ENCODE measurements around the gene BASP1.

Gene BASP1

GRCh38 chr5:17215361-17215760 lies 2.1 kb upstream of the BASP1 start:
- no peak for DNase-seq (ENCODE audit: low read depth, low spot score)
- Histone ChIP-seq H3K9me3 (ENCODE audit: low read depth, low read length) (no peaks in the 10 kb centered on the region), H3K9ac (ENCODE audit: insufficient read length) (peak overlapping the region; percentile 75), H3K4me3 (peak overlapping the region; percentile 97), H3K27ac (peak overlapping the region; percentile 85), H3K36me3 (ENCODE audit: insufficient read depth, low read length) (peaks cover 16% of the 10 kb centered on the region)
- TF ChIP-seq FOXP2 (optimal IDR thresholded peaks at IDR 0.05; ENCODE audit: control extremely low read depth, extremely low read length, insufficient read depth) = no peak
- no peak for TF ChIP-seq EZH2 (IDR thresholded peaks at IDR 0.05)
- TF ChIP-seq POLR2AphosphoS5 (IDR thresholded peaks at IDR 0.05; ENCODE audit: borderline replicate concordance, low read depth, low read length) = no peak; the same call in 1 of the 2 replicates

- DNase-seq (ENCODE audit: low read depth, low spot score) = peak; percentile 86
- TF ChIP-seq FOXP2 (optimal IDR thresholded peaks at IDR 0.05; ENCODE audit: control extremely low read depth, extremely low read length, insufficient read depth) (no peak), EZH2 (IDR thresholded peaks at IDR 0.05) (no peak), POLR2AphosphoS5 (IDR thresholded peaks at IDR 0.05; ENCODE audit: borderline replicate concordance, low read depth, low read length) (no peak)
- Histone ChIP-seq H3K9me3 (ENCODE audit: low read depth, low read length) (no peaks in the 10 kb centered on the region), H3K9ac (ENCODE audit: insufficient read length) (peak overlapping the region; percentile 75), H3K36me3 (ENCODE audit: insufficient read depth, low read length) (peaks cover 26% of the 10 kb centered on the region), H3K4me3 (peak overlapping the region; percentile 97), H3K27ac (peak overlapping the region; percentile 85)
Observed at GRCh38 chr5:17216176-17216973, 1.1 kb upstream of the BASP1 start.

GRCh38 chr5:17216974-17217492 lies 398 bp upstream of the BASP1 start:
- Histone ChIP-seq H3K27ac (peak overlapping the region; percentile 63), H3K4me3 (peak overlapping the region; percentile 97), H3K9me3 (ENCODE audit: low read depth, low read length) (no peaks in the 10 kb centered on the region), H3K9ac (ENCODE audit: insufficient read length) (peak overlapping the region; percentile 75), H3K36me3 (ENCODE audit: insufficient read depth, low read length) (peaks cover 31% of the 10 kb centered on the region)
- TF ChIP-seq POLR2AphosphoS5 (IDR thresholded peaks at IDR 0.05; ENCODE audit: borderline replicate concordance, low read depth, low read length) (no peak), FOXP2 (optimal IDR thresholded peaks at IDR 0.05; ENCODE audit: control extremely low read depth, extremely low read length, insufficient read depth) (no peak), EZH2 (IDR thresholded peaks at IDR 0.05) (no peak)
- DNase-seq (ENCODE audit: low read depth, low spot score) = no peak

- H3K36me3 ChIP-seq (ENCODE audit: insufficient read depth, low read length) = peaks cover 44% of the 10 kb centered on the region
- H3K9me3 ChIP-seq (ENCODE audit: low read depth, low read length) = no peaks in the 10 kb centered on the region
- H3K4me3 ChIP-seq = peak overlapping the region; percentile 97
- DNase-seq (ENCODE audit: low read depth, low spot score) = no peak
- H3K9ac ChIP-seq (ENCODE audit: insufficient read length) = peak overlapping the region; percentile 89
- TF ChIP-seq FOXP2 (optimal IDR thresholded peaks at IDR 0.05; ENCODE audit: control extremely low read depth, extremely low read length, insufficient read depth) = no peak
- no peak for TF ChIP-seq EZH2 (IDR thresholded peaks at IDR 0.05)
- TF ChIP-seq POLR2AphosphoS5 (IDR thresholded peaks at IDR 0.05; ENCODE audit: borderline replicate concordance, low read depth, low read length) = no peak; the same call in 1 of the 2 replicates
- H3K27ac ChIP-seq = peak overlapping the region; percentile 72; the same call in 1 of the 2 replicates
Observed at GRCh38 chr5:17218353-17219005, 1.0 kb downstream of the BASP1 start.

- Histone ChIP-seq H3K9ac (ENCODE audit: insufficient read length) (peak overlapping the region; percentile 89), H3K27ac (peak overlapping the region; percentile 72; the same call in 1 of the 2 replicates), H3K36me3 (ENCODE audit: insufficient read depth, low read length) (peaks cover 49% of the 10 kb centered on the region), H3K4me3 (peak overlapping the region; percentile 97), H3K9me3 (ENCODE audit: low read depth, low read length) (no peaks in the 10 kb centered on the region)
- DNase-seq (ENCODE audit: low read depth, low spot score) = no peak
- TF ChIP-seq POLR2AphosphoS5 (IDR thresholded peaks at IDR 0.05; ENCODE audit: borderline replicate concordance, low read depth, low read length) = no peak; the same call in 1 of the 2 replicates
- TF ChIP-seq EZH2 (IDR thresholded peaks at IDR 0.05) = no peak
- TF ChIP-seq FOXP2 (optimal IDR thresholded peaks at IDR 0.05; ENCODE audit: control extremely low read depth, extremely low read length, insufficient read depth) = no peak
Observed at GRCh38 chr5:17219006-17219422, 1.6 kb downstream of the BASP1 start.

- no peak overlapping the region for H3K27ac ChIP-seq
- no peak for TF ChIP-seq POLR2AphosphoS5 (IDR thresholded peaks at IDR 0.05; ENCODE audit: borderline replicate concordance, low read depth, low read length)
- peak overlapping the region; percentile 97 for H3K4me3 ChIP-seq
- no peaks in the 10 kb centered on the region for H3K9me3 ChIP-seq (ENCODE audit: low read depth, low read length)
- no peak for DNase-seq (ENCODE audit: low read depth, low spot score)
- H3K36me3 ChIP-seq (ENCODE audit: insufficient read depth, low read length) = peaks cover 54% of the 10 kb centered on the region
- H3K9ac ChIP-seq (ENCODE audit: insufficient read length) = peak overlapping the region; percentile 89
Observed at GRCh38 chr5:17219469-17219868, 2.0 kb downstream of the BASP1 start.

- Histone ChIP-seq H3K4me3 (peak overlapping the region; percentile 97), H3K9me3 (ENCODE audit: low read depth, low read length) (no peaks in the 10 kb centered on the region), H3K9ac (ENCODE audit: insufficient read length) (peak overlapping the region; percentile 10), H3K27ac (no peak overlapping the region), H3K36me3 (ENCODE audit: insufficient read depth, low read length) (peaks cover 59% of the 10 kb centered on the region)
- DNase-seq (ENCODE audit: low read depth, low spot score) = no peak
- TF ChIP-seq FOXP2 (optimal IDR thresholded peaks at IDR 0.05; ENCODE audit: control extremely low read depth, extremely low read length, insufficient read depth) (no peak), EZH2 (IDR thresholded peaks at IDR 0.05) (no peak), POLR2AphosphoS5 (IDR thresholded peaks at IDR 0.05; ENCODE audit: borderline replicate concordance, low read depth, low read length) (no peak)
Observed at GRCh38 chr5:17219992-17220391, 2.6 kb downstream of the BASP1 start.

GRCh38 chr5:17220469-17220868 lies 3.0 kb downstream of the BASP1 start:
- no peak for DNase-seq (ENCODE audit: low read depth, low spot score)
- H3K9me3 ChIP-seq (ENCODE audit: low read depth, low read length) = no peaks in the 10 kb centered on the region
- no peak overlapping the region for H3K9ac ChIP-seq (ENCODE audit: insufficient read length)
- H3K27ac ChIP-seq = no peak overlapping the region
- peak overlapping the region; percentile 97 for H3K4me3 ChIP-seq
- TF ChIP-seq FOXP2 (optimal IDR thresholded peaks at IDR 0.05; ENCODE audit: control extremely low read depth, extremely low read length, insufficient read depth) (no peak), EZH2 (IDR thresholded peaks at IDR 0.05) (no peak), POLR2AphosphoS5 (IDR thresholded peaks at IDR 0.05; ENCODE audit: borderline replicate concordance, low read depth, low read length) (no peak)
- H3K36me3 ChIP-seq (ENCODE audit: insufficient read depth, low read length) = peaks cover 64% of the 10 kb centered on the region
